GM12891 (cell line): ENCODE results near the gene PJA1.

Experiments used
- POLR2A ChIP-seq: IDR thresholded peaks from 2 replicates; pipeline ENCODE4 v1.6.1; 2011; ENCODE audit warnings: low read depth, low read length, control low read depth
- TAF1 ChIP-seq: IDR thresholded peaks from 2 replicates; pipeline ENCODE4 v1.6.1; 2011; ENCODE audit warnings: low read depth, low read length, control low read depth

- TF ChIP-seq POLR2A (no peak), TAF1 (no peak)
These were observed 1.1 kb downstream of the PJA1 start for GRCh38 chrX:69163936-69164741.
